Measurements from ENCODE around the gene TRMT61A. TPM values are rescaled to one million over a fixed set of nuclear protein-coding genes. Genes with fewer than 3 reads are reported as not detected.

The TRMT61A gene
- polyA plus RNA-seq, 1 experiment, result 11.7 TPM

DNA sequence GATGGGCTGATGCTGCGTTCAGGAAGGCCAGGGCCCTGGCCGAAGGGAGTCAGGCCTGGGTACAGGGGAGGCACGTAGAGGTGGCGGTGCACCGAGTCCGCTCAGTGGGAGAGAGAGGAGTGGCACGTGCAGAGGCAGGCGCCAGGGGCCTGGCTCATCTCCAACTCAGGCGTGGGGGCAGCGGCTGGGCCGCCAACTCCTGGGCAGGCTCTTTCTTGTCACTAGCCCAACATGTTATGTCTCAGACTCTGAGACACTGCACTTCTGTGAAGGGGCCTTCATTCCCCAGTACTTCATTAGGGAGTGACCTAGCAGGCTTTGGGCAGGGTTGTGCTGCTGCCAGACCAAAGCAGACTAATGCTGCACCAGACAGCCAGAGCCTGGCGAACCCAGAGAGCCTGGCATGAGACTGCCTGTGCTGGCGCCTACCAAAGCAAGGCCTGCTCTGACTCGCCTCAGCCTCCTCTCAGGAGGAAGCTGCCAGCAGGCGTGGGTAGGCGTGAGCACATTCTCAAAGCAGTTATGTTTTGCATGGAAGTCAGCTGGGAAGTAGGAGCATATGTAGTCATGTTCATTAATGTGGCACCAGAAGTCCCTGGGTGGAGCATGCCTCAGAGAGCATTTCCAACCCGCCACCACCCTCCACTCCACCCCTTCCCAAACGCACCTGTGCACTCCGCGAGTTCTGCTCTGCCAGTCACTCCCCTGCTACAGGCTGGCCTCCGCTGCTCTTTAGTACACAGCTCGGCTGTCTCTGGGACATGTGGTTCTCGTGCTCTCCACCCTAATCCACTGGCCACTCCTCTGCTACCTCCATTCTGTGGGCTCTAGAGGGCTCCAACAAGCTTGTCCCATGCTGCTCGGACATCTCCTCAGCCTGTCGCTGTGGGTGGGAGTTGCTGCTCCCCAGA lies 16.0 kb upstream of the TRMT61A start:
- CTCF ChIA-PET, result interaction anchor here (0.6 to 0.7 kb wide), 2 partner anchors 9 to 34 kb away, joined by 3 read pairs; no protein-coding TSS in a partner anchor
- no peak for DNase-seq (ENCODE audit: low read depth)
- POLR2A ChIA-PET, result no interaction called here
- TF ChIP-seq, protein P1, sequence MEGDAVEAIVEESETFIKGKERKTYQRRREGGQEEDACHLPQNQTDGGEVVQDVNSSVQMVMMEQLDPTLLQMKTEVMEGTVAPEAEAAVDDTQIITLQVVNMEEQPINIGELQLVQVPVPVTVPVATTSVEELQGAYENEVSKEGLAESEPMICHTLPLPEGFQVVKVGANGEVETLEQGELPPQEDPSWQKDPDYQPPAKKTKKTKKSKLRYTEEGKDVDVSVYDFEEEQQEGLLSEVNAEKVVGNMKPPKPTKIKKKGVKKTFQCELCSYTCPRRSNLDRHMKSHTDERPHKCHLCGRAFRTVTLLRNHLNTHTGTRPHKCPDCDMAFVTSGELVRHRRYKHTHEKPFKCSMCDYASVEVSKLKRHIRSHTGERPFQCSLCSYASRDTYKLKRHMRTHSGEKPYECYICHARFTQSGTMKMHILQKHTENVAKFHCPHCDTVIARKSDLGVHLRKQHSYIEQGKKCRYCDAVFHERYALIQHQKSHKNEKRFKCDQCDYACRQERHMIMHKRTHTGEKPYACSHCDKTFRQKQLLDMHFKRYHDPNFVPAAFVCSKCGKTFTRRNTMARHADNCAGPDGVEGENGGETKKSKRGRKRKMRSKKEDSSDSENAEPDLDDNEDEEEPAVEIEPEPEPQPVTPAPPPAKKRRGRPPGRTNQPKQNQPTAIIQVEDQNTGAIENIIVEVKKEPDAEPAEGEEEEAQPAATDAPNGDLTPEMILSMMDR (IDR thresholded peaks at IDR 0.05; ENCODE audit: insufficient read depth, low read depth, low read length), result peak; percentile 8; the same call in 1 of the 2 replicates
- H3K27me3 ChIP-seq (ENCODE audit: control insufficient read depth, insufficient read depth, low read length), result no peaks in the 10 kb centered on the region
- H3K36me3 ChIP-seq (ENCODE audit: control insufficient read depth, insufficient read depth, low read length), result peaks cover 19% of the 10 kb centered on the region
- no peak overlapping the region for H3K4me3 ChIP-seq (ENCODE audit: low read depth, low read length)

DNA sequence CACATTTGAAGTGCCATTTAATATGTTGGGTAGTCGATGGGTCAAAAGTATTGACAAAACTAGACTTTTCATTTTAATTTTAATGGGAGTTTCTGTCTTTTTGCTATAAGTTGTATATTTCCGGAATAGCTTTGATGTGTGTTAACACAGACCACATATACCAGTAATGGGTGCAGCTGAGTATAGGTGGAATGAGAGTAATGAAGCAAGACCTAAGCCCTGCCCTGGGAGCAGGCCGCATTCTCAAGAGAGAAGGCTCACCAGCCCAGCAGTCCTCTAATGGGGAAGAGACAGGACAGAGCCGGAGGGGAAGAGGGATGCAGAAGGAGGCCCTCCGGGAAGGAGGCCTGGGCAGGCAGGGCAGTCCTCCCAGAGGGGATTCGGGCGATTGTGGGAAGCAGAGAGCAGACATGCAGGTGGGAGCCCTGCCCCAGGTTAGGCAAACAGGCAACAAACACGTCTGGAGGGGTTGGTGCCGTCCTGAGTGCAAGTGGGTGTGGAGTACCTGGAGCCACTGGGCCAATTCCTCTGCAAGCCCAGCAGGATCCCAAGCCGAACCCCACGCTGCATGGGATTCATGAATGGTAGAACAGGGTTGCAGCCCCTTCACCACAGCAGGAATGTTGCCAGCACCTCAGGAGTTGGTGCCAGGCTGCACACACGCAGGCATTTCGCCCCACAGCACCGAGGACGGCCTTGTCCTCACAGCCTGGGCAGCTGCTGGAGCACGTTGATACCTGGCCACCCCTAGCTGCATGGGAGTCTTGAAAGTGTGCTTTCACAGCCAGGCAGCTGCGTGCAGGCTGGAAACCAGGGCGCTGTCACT lies 14.2 kb upstream of the TRMT61A start:
- H3K27me3 ChIP-seq (ENCODE audit: control insufficient read depth, insufficient read depth, low read length), result no peaks in the 10 kb centered on the region
- peaks cover 15% of the 10 kb centered on the region for H3K36me3 ChIP-seq (ENCODE audit: control insufficient read depth, insufficient read depth, low read length)
- H3K4me3 ChIP-seq (ENCODE audit: low read depth, low read length), result no peak overlapping the region
- no peak for DNase-seq (ENCODE audit: low read depth)
- CTCF ChIA-PET, result interaction anchor here (0.6 to 10.1 kb wide), 2 partner anchors 33 to 439 kb away, joined by 3 to 228 read pairs; no protein-coding TSS in a partner anchor
- POLR2A ChIA-PET, result no interaction called here
- TF ChIP-seq, protein P1 (IDR thresholded peaks at IDR 0.05; ENCODE audit: insufficient read depth, low read depth, low read length), result no peak

DNA sequence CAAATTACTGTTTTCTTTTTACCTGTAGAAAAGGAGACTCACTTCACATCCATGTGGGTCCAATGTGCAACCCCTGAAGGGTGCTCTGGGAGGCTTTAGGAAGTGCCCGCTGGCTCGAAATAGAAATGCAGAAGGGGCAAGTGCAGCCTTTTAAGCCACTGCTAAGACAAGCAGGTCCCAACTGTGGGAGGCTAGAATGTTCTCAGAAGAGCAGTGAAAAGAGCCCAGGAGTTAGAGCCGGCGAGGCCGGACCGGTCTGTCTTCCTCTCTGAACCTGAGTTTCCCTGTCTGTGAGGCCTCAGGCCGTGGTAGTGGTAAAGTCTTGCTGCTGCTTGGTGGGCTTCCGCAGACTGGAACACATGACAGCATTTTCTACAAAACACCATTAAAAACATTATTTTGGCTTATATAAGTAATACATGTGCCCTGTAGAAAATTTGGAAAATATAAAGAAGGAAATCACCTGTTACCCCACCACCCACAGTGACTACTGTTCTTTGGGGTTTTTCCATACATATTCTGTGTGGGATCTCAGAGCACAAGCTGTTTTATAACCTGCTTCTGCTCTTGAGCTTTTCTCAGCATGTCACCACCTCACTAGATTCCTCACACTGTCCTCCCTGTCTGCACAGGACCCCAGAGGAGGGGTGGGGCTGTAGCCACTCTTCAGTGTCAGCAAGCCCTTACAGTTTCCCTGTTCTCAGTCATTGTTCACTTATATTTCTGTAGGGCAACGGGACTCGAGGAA lies 12.4 kb upstream of the TRMT61A start:
- no peak for DNase-seq (ENCODE audit: low read depth)
- Histone ChIP-seq H3K27me3 (ENCODE audit: control insufficient read depth, insufficient read depth, low read length) (no peaks in the 10 kb centered on the region), H3K36me3 (ENCODE audit: control insufficient read depth, insufficient read depth, low read length) (peaks cover 11% of the 10 kb centered on the region), H3K4me3 (ENCODE audit: low read depth, low read length) (no peak overlapping the region)
- TF ChIP-seq, protein P1 (IDR thresholded peaks at IDR 0.05; ENCODE audit: insufficient read depth, low read depth, low read length), result no peak
- POLR2A ChIA-PET, result no interaction called here
- CTCF ChIA-PET, result interaction anchor here (1.0 to 10.1 kb wide), 5 partner anchors 11 to 31 kb away, joined by 3 to 228 read pairs (median 17); partner anchors contain the start of gene TRMT61A

DNA sequence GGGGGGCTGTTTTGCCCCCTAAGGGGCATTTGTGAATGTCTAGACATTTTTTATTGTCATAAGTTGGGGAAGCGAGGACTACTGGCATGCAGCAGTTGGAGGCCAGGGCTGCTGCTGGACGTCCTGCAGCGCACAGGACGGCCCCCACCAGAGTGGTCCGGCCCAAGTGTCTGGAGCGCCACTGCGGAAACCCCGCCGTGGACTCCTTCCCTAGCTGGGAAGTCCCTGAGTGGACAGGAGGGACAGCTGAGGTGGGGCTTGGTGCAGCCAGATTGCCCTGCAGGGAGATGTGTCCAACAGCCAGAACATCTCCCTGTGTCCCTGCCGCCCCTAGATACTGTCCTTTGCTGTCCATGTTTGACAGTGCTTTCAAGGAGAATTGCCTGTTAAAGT lies 11.8 kb upstream of the TRMT61A start:
- TF ChIP-seq, protein P1 (IDR thresholded peaks at IDR 0.05; ENCODE audit: insufficient read depth, low read depth, low read length), result no peak
- ChIA-PET CTCF (interaction anchor here (1.0 to 10.1 kb wide), 7 partner anchors 11 to 69 kb away, joined by 3 to 228 read pairs (median 7); partner anchors contain the start of gene TRMT61A), POLR2A (no interaction called here)
- Histone ChIP-seq H3K36me3 (ENCODE audit: control insufficient read depth, insufficient read depth, low read length) (peaks cover 10% of the 10 kb centered on the region), H3K27me3 (ENCODE audit: control insufficient read depth, insufficient read depth, low read length) (no peaks in the 10 kb centered on the region), H3K4me3 (ENCODE audit: low read depth, low read length) (no peak overlapping the region)
- DNase-seq (ENCODE audit: low read depth), result no peak

All from BJ (cell line).